OCI-M1 (cell line): ENCODE measurements around the gene CLASP1.
"Not testable (repeated sequence)": the region's sequence is repeated elsewhere in the genome, so short reads cannot be mapped to it uniquely, and the experiment has no call there.

ENCODE experiments used
- DNase-seq: peaks from one replicate; lab custom pipeline; 2025; lab: John Stamatoyannopoulos, UW

The CLASP1 gene

DNA sequence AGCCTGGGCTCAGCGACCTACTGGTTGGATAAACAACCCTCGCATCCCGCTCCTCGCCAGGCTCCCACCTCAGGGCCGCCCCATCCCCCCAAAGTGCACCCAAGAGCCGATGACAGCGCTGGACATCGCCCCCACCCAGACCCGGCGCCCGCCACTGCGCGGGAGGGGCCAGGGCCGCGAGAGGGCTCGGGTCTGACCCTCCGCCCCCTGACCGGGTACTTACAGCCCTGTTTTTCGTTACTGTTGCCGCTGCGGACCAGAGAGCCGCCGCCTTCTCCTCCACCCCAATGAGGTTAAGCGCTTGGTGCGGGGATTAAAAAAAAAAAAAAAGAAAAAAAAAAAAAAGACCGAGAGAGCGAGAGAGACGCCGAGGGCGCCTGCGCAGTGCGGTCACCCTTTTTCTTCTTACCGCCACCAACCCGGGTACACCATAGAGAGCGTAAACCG lies at the start of gene CLASP1:
Gene CLASP1, minus strand, starts transcription at position 314 of the 447 bp plus-strand sequence. CDS start 43,567 bp downstream, outside the sequence.
- DNase-seq, result no peak

DNA sequence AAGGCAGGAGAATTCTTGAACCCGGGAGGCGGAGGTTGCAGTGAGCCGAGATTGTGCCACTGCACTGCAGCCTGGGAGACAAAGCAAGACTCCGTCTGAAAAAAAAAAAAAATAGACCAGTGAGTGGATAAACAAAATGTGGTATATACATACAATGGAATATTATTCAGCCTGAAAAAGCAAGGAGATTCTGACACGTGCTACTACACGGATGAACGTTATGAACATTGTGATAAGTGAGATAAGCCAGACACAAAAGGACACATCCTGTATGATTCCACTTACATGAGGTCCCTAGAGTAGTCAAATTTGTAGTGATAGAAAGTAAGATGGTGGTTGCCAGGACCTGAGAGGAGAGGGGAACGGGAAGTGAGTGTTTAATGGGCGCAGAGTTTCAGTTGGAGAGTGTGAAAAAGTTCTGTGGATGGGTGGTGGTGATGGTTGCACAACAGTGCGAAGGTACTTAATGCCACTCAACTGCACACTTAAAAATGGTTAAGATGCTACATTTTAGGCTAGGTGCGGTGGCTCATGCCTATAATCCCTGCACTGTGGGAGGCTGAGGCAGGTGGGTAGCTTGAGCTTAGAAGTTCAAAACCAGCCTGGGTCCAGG lies 49.2 kb upstream of the CLASP1 start:
- no peak for DNase-seq

DNA sequence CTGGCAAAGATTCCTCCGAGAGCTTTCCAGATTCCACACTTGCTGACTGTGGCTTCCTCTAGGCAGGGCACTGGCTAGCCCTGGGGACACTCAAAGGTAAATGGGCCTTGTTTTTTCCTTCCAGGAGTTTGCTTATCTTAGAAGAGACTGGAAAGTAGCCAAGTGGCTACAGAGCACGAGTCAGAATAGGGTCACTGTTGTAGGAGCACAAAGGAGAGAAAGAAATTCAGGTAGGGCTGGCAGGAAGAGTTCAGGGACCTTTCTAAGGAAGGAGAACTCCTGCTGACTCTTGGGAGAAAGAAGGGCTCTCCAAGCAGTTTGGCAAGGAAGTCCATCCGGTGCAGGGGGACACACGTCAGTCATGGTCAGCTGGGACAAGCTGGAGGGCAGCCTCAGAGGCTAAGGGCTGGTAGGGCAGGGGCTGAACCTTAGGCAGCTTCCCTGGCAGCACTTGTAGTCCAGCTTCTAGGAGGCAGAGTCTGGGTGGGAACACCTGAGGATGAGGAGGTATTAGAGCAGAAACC lies 47.9 kb upstream of the CLASP1 start:
- DNase-seq, result no peak

DNA sequence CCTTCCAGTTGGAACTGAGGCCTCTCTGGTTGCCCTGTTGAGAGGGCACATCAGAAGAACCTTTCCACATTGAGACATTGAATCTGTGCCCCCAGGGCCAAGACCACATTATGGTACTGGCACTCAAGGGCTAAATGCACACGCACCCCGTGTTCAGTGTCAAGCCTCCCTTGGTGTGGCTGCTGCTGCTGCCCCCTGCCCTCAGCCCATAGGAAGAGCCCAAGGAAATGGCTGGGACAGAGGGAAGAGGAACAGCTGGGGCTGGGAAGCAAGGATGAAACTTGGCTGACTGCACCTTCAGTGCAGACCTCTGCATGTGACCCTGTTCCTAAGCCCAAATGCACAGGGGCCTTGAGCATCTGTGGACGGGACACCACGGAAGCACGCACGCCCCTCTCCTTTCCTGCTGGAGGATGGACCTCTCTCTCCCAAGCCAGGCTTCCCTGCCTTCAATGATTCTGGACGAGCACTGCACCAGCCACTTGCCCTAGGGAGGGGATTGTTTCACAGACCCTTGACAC lies 47.2 kb upstream of the CLASP1 start:
- DNase-seq, result no peak

DNA sequence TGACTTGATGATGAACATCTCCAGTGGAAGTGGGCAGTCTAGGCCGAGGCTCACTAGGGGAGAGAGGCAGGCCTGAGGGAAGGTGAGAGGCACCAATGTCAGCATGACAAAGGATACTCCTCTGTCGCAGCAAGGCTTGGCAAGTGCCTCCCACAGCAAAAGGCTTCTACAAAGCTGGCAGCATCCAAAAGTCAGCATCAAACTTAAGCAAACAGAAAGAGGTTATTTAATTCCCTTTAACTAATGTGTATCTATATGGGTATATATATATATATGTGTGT lies 45.8 kb upstream of the CLASP1 start:
- no peak for DNase-seq

DNA sequence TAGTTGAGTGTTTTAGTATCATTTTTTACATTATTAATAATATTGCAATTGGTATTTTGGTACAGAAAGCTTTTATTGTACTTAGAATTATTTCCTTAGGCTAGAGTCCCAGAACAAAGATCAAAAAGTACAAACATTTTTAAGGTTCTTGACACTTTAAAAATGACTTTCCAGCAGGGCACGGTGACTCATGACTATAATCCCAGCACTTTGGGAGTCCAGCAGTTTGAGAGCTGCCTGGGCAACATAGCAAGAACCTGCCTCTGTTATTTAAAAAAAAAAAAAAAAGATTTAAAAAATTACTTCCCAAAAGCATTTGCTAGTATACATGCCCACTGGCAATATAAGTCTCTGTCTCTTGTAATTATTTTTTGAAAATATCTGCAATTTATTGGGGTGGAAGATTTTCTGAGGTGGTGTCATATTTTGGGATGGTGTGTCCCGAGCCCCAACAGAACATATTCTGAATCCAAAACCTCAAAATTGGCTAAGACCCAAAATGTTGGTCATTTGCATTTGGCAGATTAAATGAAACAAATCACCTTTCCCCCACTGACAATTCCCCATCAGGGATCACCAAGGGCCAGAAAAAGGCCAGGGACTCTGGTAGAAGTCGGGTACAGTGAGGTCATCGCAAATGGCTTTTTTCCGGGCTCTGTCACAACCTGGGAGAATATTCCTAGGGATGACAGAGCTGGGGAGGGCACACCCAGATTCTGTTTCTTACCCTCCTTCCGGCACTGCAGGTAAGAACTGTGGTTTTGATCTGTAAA lies 45.3 kb upstream of the CLASP1 start:
- no peak for DNase-seq

DNA sequence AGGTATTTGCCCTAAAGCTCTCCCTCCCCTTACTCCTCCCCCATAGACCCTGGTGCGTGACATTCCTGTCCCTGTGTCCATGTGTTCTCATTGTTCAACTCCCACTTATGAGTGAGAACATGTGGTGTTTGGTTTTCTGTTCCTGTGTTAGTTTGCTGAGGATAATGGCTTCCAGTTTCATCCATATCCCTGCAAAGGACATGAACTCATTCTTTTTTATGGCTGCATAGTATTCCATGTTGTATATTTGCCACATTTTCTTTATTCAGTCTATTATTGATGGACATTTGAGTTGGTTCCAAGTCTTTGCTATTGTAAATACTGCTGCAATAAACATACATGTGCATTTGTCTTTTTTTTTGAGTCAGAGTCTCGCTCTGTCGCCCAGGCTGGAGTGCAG lies 41.3 kb upstream of the CLASP1 start:
- DNase-seq, result not testable (repeated sequence)

DNA sequence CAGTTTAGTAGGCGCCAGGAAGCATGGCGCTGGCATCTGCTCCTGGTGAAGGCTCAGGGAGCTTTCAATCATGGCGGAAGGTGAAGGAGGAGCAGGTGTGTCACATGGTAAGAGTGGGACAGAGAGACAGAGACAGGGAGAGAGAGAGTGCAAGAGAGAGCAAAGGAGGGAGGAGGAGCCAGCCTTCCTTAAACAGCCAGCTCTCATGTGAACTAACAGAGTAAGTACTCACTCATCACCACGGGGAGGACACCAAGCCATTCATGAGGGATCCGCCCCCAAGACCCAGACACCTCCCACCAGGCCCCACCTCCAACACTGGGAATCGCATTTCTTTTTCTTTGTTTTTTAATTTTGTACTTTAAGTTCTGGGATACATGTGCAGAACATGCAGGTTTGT lies 40.8 kb upstream of the CLASP1 start:
- DNase-seq, result no peak

DNA sequence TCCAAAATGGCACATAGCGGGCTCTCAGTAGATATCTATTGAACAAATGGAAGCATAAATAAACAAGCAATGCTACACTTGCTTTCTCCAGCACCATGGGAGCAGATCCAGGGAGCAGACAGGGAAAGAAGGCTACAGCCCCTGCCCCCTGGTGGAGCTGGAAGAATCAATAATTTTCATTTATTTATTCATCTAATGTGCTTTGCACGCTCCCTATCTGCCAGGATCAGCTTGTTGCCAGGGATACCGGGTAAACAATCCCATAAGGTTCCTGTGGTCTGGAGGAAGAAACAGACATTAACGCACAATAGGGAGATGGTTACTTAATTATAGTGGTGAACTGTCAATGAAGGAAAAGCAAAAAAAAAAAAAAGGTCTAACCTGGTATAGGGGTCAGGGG lies 40.1 kb upstream of the CLASP1 start:
- peak; percentile 24 for DNase-seq

DNA sequence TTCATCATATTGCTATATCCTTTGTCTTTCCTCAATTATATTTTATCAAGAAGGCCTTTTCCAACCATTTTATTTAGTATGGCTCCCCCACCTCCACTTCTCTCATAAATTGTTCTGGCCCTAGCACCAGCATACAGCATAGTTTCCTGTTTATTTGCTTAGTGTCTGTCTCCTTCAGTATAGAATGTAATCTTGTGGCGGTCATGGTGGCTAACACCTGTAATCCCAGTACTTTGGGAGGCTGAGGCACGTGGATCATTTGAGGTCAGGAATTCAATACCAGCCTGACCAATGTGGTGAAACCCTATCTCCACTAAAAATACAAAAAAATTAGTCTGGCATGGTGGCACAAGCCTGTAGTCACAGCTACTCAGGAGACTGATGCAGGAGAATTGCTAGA lies 39.6 kb upstream of the CLASP1 start:
- DNase-seq, result no peak

DNA sequence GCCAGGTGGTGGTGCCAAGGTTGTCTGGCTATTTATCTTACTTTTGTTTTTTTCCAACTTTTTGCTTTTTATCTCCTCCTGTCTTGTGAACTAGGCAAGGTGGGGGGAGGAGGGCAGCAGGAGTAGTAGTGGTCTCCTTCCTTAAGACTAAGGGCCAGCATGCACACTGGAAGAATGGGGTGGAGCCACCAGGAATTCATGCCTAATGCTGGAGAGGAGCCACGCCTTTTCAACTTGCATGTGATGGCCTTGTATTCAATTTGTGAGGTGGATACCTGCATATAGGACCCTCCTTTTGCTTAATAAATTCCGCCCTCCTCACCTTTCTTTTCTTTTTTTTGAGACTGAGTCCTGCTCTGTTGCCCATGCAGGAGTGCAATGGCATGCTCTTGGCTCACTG lies 37.6 kb upstream of the CLASP1 start:
- no peak for DNase-seq

DNA sequence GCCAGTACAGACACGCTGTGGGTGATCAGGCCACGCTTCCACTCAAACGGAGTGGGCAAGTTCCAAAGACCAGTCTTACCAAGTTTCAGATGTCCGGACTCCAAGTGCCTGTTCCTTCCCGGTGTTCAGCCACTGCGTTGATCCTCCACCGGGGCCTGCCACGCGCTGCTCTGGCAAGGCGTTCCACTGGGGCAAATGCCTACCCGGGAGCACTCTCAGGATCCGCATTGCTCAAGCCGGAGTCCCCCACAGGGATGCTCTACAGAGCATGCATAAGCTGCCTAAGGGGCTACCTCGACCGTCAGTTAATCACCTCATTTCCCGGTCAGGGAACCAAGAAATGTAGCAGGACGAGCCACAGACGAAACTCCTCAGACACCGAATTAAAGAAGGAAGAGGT lies 37.0 kb upstream of the CLASP1 start:
- DNase-seq, result no peak

DNA sequence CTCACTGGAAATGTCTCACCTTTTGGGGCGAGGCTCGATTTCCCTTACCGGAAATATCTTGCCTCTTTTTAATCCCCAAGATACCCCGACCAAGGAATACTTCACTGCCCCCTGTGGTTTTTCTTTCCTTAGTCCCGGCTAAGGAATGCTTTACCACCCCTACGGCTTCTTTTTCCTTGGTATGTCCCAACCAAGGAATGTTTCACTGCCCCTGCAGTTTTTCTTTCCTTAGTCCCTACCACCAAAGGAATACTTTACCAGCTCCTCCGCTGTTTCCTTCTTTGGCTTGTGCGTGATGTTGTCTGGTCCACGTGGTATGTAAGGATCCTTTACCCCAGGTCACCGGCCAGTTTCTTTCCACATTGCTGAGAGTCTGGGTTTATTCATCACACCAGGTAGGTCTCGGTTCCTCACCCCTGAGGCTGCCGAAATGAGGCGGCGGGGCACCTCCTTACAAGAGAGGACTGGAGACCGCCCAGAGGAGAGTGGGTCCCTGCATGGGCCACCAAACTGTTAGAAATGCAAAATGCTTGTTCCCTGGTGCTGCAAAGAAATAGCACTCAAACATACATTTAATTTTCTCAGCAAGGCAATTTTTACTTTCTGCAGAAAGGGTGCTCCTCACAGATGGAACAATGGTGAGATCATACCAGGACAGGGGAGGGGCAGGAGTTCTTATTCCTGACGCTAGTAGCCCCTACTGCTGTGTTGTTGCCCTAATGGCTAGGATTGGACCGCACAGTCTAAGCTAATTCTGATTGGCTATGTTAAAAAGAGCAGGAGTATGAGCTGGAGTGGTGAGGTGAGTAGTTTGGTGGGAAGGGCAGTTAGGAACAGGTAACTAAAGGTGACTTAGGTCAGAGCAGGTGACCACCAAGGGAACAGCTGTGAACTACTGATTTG lies 33.4 kb upstream of the CLASP1 start:
- no peak for DNase-seq

DNA sequence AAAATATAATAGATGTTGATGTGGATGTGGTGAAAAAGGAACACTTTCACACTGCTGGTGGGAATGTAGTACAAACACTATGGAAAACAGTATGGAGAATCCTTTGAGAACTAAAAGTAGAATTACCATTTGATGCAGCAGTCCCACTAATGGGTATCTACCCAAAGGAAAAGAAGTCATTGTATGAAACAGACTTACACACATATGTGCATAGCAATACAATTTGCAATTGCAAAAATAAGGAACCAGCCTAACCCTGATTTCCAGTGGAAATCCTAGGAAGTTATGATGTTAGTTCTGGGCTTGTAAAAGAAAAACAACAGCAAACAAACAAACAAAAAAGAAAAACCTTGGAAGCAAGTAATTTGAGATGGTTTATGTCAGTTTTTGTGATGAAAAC lies 28.6 kb upstream of the CLASP1 start:
- no peak for DNase-seq

DNA sequence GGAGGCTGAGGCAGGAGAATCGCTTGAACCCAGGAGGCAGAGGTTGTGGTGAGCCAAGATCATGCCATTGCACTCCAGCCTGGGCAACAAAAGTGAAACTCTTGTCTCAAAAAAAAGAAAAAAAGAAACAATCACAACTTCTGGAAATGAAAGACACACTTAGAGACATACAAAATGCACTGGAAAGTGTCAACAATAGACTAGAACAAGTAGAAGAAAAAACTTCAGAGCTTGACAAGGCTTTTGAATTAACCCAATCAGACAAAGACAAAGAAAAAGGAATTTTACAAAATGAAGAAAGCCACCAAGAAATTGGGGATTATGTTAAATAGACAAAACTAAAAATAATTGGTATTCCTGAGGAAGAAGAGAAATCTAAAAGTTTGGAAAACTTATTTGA lies 22.4 kb upstream of the CLASP1 start:
- not testable (repeated sequence) for DNase-seq

DNA sequence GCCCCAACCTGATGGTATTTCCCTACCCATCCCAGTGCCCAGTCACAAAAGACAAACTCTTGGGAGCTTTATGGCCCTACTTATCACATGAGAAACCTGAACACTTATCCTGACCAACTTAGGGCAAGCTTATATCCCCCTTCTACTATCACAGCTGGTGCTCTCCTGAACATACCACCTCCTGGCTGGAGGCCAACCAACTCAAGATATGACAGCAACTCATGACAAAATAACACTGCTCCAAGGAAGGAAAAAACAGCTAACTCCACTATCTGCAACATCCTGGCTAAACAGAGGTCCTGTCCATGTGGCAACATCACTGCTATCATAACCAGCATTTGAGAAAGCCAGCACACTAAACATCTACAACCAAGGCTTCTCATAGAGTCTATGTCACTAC lies 20.9 kb upstream of the CLASP1 start:
- DNase-seq, result no peak

DNA sequence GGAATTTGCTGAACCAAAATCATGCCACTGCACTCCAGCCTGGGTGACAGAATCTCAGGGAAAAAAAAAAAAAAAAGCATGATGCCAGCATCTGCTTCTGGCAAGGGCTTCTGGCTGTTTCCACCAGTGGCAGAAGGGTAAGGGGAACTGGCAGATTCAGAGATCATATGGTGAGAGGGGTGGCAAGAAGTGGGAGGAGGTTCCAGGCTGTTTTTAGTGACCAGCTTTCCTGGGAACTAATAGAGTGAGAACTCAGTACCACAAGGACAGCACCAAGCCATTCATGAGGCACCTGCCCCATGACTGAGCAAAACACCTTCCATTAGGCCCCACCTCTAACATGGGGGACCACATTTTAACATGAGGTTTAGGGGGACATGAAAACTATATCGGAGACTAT lies 18.4 kb upstream of the CLASP1 start:
- no peak for DNase-seq

DNA sequence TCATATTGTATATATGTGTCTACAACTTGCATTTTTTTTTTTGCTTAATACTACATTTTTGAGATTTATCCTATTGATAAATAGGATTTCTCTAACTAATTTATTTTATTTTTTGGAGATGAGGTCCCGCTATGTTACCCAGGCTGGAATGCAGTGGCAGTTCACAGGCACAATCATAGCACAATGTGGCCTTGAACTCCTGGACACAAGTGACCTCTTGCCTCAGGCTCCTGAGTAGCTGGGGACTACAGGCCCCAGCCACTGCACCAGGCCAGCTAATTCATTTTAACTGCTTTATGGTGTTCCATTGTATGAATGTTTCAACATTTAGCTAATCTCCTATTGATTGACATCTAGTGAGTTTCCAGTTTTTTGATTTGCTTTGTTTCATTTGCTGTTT lies 16.8 kb upstream of the CLASP1 start:
- no peak for DNase-seq

DNA sequence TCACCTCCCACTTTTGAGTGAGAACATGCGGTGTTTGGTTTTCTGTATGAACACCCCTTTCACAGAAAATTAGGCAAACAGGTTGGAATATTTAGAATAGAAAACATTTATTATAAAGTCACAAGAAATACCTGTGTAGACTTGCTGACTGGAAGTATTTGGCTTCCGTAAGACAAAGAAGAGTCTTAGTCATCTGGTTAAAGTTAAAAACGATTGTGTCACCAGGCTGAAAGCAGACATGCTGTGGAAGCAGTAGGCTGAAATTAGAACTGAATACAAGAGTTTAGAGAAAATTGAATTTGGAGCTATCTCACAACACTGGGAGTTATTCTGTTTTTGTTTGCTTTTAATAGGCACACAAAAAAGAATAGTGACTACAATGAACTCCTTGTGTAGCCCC lies 16.2 kb upstream of the CLASP1 start:
- no peak for DNase-seq

DNA sequence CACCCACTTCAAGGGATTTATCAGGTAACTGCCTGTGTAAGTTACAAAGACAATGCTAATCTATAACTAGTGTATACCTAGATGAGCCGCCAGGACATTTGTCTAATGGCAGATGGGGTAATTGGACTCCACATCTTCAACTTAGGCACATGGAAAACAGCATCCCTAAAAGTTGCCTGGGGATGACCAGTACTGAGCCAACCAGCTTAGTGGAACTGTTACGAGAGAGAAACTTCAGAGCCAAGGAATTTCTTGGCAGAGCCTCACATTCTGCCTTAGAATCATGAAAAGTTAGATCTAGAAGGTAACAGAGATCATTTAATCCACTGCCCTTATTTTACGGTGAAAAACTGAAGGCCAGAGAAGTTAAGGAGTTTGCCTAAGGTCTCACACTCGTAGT lies 15.5 kb upstream of the CLASP1 start:
- DNase-seq, result no peak

DNA sequence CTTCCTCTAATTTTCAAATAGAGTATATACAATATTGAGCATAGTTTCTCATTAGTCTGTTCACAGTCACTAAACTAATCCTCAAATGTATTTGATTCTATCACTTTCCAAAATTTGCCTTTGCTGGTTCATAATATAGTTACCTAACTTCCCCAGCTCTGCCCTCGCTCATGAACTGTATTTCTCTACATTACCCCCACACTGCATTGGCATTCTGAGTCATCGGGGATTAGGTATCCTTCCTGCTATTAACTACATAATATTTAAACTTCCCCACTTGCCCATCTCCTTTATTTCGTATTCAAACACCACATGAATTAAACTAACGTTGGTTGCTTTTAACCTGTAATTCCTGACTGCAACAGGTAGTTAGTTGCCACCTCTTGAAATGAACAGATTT lies 14.8 kb upstream of the CLASP1 start:
- no peak for DNase-seq

DNA sequence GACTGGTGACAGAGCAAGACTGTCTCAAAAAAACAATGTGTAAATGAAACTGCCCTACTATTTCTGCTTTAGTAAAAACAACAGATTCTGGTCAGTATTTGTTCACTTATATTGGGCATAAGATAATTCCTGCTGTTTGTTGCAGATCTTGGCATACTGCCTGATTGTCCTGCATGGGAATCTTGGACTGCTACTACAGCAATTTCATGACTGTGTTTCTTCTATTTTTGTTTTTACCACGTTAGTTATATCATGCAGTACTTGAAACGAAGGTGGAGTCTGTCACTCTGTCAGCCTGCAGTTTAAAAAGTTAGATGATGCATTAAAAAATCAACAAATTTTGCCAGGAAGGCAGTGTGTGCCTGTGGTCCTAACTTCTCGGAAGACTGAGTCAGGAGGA lies 14.2 kb upstream of the CLASP1 start:
- DNase-seq, result no peak

DNA sequence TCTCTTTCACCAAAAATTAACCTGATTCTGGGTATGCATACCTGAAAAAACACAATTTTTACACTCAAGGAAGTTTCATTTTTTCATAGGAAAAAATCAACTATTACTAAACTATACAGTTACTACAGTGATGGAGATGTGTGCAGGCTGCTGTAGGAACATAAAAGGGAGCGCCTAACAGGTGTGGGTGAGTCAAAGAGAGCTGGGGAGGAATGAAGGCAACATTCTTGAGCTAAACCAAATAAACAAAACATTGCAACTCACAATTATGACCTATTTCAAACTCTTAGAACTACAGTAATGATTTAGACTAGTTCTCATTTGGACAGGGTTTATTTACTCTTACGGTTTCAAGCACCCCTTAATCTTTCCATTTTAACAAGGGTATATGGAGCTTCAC lies 13.4 kb upstream of the CLASP1 start:
- DNase-seq, result no peak
